PC-3 (cell line): ENCODE measurements around the gene ME1. TPM values are rescaled to one million over a fixed set of nuclear protein-coding genes. Genes with fewer than 3 reads are reported as not detected.

ENCODE experiments used
- ATAC-seq: fragments of 200-7000 bp; cut with Tn5 transposase; 2 replicates; pipeline ENCODE4 v1.9.1; 2020; ENCODE audit warnings: mild to moderate bottlenecking, moderate library complexity
- BruUV-seq: library from RNA; stranded (reverse); fragments of 400-500 nt; replicated peaks from 2 replicates; lab custom pipeline; 2021; lab: Mats Ljungman, UMichigan
- CTCF ChIA-PET: fragments of 300-600 bp; sonication (Branson Sonifier 250); formaldehyde crosslinking; loops from one replicate; lab custom pipeline; 2022; ENCODE audit warnings: antibody characterized with exemption; lab: Charles Lee
- POLR2A ChIA-PET: fragments of 300-600 bp; sonication (Branson Sonifier 250); formaldehyde crosslinking; loops from one replicate; lab custom pipeline; 2022; ENCODE audit warnings: antibody characterized with exemption; ENCODE audit not compliant: unreplicated experiment; lab: Charles Lee
- DNase-seq: peaks from one replicate; pipeline ENCODE4 v3.0.0-alpha.2; 2015
- H2AFZ ChIP-seq: fragments of 300-600 bp; sonication (generic); 2 replicates; pipeline ENCODE4 v1.6.0; 2016; ENCODE audit warnings: antibody characterized with exemption, low read length
- H3F3A ChIP-seq: fragments of 300-600 bp; sonication (generic); one replicate; pipeline ENCODE4 v1.6.0; 2017; ENCODE audit warnings: antibody characterized with exemption, low read length, control low read depth, mild to moderate bottlenecking; ENCODE audit not compliant: unreplicated experiment
- H3K27ac ChIP-seq: fragments of 300-600 bp; sonication (generic); 2 replicates; pipeline ENCODE4 v1.5.1; 2016; ENCODE audit warnings: mild to moderate bottlenecking, low read length
- H3K27me3 ChIP-seq: fragments of 300-600 bp; sonication (generic); 2 replicates; pipeline ENCODE4 v1.6.1; 2016; ENCODE audit warnings: low read length, mixed read lengths
- H3K36me3 ChIP-seq: fragments of 300-600 bp; sonication (generic); 2 replicates; pipeline ENCODE4 v1.6.1; 2016; ENCODE audit warnings: low read depth, mixed run types, low read length, mixed read lengths
- H3K4me1 ChIP-seq: fragments of 300-600 bp; sonication (generic); 2 replicates; pipeline ENCODE4 v1.5.1; 2016; ENCODE audit warnings: low read length; ENCODE audit not compliant: insufficient read depth
- H3K4me2 ChIP-seq: fragments of 300-600 bp; sonication (generic); 2 replicates; pipeline ENCODE4 v1.6.0; 2016; ENCODE audit warnings: low read length
- H3K4me3 ChIP-seq: fragments of 300-600 bp; sonication (generic); 2 replicates; pipeline ENCODE4 v1.5.1; 2016; ENCODE audit warnings: mild to moderate bottlenecking, low read length, mixed read lengths
- H3K79me2 ChIP-seq: fragments of 300-600 bp; sonication (generic); 2 replicates; pipeline ENCODE4 v1.6.1; 2017; ENCODE audit warnings: low read length, mixed read lengths
- H3K9ac ChIP-seq: fragments of 300-600 bp; sonication (generic); 2 replicates; pipeline ENCODE4 v1.6.0; 2016; ENCODE audit warnings: mild to moderate bottlenecking, low read length
- H3K9me2 ChIP-seq: fragments of 300-600 bp; sonication (generic); replicated peaks from 2 replicates; pipeline ENCODE4 v1.6.1; 2016; ENCODE audit warnings: mixed run types, low read length, mixed read lengths
- H3K9me3 ChIP-seq: fragments of 300-600 bp; sonication (generic); 2 replicates; pipeline ENCODE4 v1.6.1; 2016; ENCODE audit warnings: low read length, mixed read lengths
- H4K20me1 ChIP-seq: fragments of 300-600 bp; sonication (generic); 2 replicates; pipeline ENCODE4 v1.6.1; 2016; ENCODE audit warnings: low read length, mixed read lengths
- EZH2 ChIP-seq: fragments of 300-600 bp; sonication (generic); IDR thresholded peaks from one replicate; pipeline ENCODE4 v1.6.1; 2017; ENCODE audit warnings: antibody characterized with exemption, mild to moderate bottlenecking, low read length; ENCODE audit not compliant: unreplicated experiment
- EZH2phosphoT487 ChIP-seq: fragments of 300-600 bp; sonication (generic); IDR thresholded peaks from 2 replicates; pipeline ENCODE4 v1.6.1; 2018; ENCODE audit warnings: mild to moderate bottlenecking, antibody characterized with exemption, low read length, borderline replicate concordance
- intact Hi-C: fragments of 100-400 bp; cut with micrococcal nuclease; formaldehyde crosslinking; loops from 2 replicates; pipeline ENCODE4 v1.9.0; 2023
- total RNA-seq: library from RNA; depleted of rRNA; stranded (reverse); fragments of >200 nt; gene quantifications from 2 replicates; pipeline ENCODE4 v1.2.3, GENCODE V29; 2014
- TF ChIP-seq, protein P1 (sequence below): fragments of 300-600 bp; sonication (generic); conservative IDR thresholded peaks from 2 replicates; pipeline ENCODE4 v1.5.1; 2017; ENCODE audit warnings: antibody characterized with exemption, low read depth, mild to moderate bottlenecking, low read length

The ME1 gene
- total RNA-seq, 1 experiment from 2014 or later, result 22.3 TPM

DNA sequence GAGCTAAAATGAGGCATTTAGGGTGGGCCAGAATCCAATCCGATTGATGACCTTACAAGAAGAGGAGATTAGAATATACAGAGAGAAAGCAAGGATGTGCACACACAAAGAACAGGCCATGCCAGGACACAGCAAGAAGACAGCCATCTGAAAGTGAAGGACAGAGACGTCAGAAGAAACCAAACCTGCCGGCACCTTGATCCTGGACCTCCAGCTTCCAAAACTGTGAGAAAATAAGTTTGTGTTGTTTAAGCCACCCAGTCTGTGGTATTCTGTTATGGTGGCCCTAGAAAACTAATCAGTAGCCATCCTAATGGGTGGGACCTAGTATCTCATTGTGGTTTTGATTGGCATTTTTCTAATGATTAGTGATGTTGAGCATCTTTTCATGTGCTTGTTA lies 39.7 kb upstream of the ME1 start:
- no peak overlapping the region for H3K9ac ChIP-seq
- no peaks in the 10 kb centered on the region for H4K20me1 ChIP-seq
- no TSS peak for BruUV-seq
- ATAC-seq, result no peak
- ChIA-PET POLR2A (no interaction called here), CTCF (no interaction called here)
- no peak for DNase-seq
- no peaks in the 10 kb centered on the region for H3K9me3 ChIP-seq
- intact Hi-C loops, result no loop called here
- H3K4me2 ChIP-seq, result no peak overlapping the region
- H3K79me2 ChIP-seq, result no peaks in the 10 kb centered on the region
- no peak overlapping the region for H3K4me3 ChIP-seq
- H3K27me3 ChIP-seq, result no peaks in the 10 kb centered on the region
- H3K9me2 ChIP-seq, result no peaks in the 10 kb centered on the region
- H2AFZ ChIP-seq, result no peak overlapping the region
- TF ChIP-seq EZH2phosphoT487 (no peak), EZH2 (no peak)
- TF ChIP-seq, protein P1, sequence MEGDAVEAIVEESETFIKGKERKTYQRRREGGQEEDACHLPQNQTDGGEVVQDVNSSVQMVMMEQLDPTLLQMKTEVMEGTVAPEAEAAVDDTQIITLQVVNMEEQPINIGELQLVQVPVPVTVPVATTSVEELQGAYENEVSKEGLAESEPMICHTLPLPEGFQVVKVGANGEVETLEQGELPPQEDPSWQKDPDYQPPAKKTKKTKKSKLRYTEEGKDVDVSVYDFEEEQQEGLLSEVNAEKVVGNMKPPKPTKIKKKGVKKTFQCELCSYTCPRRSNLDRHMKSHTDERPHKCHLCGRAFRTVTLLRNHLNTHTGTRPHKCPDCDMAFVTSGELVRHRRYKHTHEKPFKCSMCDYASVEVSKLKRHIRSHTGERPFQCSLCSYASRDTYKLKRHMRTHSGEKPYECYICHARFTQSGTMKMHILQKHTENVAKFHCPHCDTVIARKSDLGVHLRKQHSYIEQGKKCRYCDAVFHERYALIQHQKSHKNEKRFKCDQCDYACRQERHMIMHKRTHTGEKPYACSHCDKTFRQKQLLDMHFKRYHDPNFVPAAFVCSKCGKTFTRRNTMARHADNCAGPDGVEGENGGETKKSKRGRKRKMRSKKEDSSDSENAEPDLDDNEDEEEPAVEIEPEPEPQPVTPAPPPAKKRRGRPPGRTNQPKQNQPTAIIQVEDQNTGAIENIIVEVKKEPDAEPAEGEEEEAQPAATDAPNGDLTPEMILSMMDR, result no peak
- peaks cover 3% of the 10 kb centered on the region for H3K4me1 ChIP-seq
- no peaks in the 10 kb centered on the region for H3K36me3 ChIP-seq
- no peak overlapping the region for H3K27ac ChIP-seq
- no peaks in the 10 kb centered on the region for H3F3A ChIP-seq

DNA sequence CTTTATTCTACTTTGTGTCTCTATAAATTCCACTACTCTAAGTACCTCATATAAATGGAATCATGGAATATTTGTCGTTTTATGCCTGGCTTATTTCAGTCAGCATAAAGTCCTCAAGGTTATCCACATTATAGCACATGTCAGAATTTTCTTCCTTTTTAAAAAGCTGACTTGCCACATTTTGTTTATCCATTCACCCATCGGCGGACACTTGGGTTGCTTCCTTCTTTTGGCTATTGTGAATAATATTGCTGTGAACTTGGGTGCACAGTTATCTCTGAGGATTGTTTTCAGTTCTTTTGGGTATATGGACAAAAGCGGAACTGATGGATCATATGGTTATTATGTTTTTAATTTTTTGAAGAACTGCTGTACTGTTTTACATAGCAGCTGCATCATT lies 39.1 kb upstream of the ME1 start:
- CTCF ChIA-PET, result no interaction called here
- intact Hi-C loops, result no loop called here

DNA sequence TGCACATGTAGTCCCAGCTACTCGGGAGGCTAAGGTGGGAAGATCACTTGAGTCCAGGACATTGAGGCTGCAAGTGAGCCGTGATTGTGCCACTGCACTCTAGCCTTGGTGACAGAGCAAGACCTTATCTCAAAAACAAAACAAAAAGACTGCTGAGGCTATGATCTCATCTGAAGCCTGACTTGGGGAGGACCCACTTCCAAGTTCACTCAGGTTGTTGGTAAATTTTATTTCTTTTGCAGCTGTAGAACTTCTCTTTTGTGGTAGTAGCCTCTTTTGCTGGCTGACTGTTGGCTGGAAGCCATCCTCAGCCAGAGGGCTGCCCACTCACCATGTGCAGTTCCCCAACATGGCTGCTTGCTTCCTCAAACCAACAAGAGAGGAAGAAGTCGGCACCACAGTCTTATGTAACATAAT lies 36.8 kb upstream of the ME1 start:
- no TSS peak for BruUV-seq
- H3K9ac ChIP-seq, result no peak overlapping the region
- no peak overlapping the region for H2AFZ ChIP-seq

More for the DNA sequence above, 39.1 kb upstream of the ME1 start:
- H3K9ac ChIP-seq, result no peak overlapping the region
- POLR2A ChIA-PET, result no interaction called here
- no peaks in the 10 kb centered on the region for H3K9me2 ChIP-seq
- no peaks in the 10 kb centered on the region for H3K9me3 ChIP-seq
- H3K27me3 ChIP-seq, result no peaks in the 10 kb centered on the region
- TF ChIP-seq, protein P1, result no peak
- TF ChIP-seq EZH2 (no peak), EZH2phosphoT487 (no peak)
- H3K4me2 ChIP-seq, result no peak overlapping the region
- BruUV-seq, result no TSS peak
- ATAC-seq, result no peak
- H3K4me1 ChIP-seq, result peaks cover 9% of the 10 kb centered on the region
- no peak overlapping the region for H3K4me3 ChIP-seq
- no peaks in the 10 kb centered on the region for H3K79me2 ChIP-seq
- H3F3A ChIP-seq, result no peaks in the 10 kb centered on the region
- H2AFZ ChIP-seq, result no peak overlapping the region
- no peak for DNase-seq
- H3K27ac ChIP-seq, result no peak overlapping the region
- H3K36me3 ChIP-seq, result no peaks in the 10 kb centered on the region
- no peaks in the 10 kb centered on the region for H4K20me1 ChIP-seq

More for the DNA sequence above, 36.8 kb upstream of the ME1 start:
- H4K20me1 ChIP-seq, result no peaks in the 10 kb centered on the region
- no peaks in the 10 kb centered on the region for H3K79me2 ChIP-seq
- H3K4me1 ChIP-seq, result peaks cover 25% of the 10 kb centered on the region
- no peaks in the 10 kb centered on the region for H3K36me3 ChIP-seq
- H3K9me3 ChIP-seq, result no peaks in the 10 kb centered on the region
- peaks cover 6% of the 10 kb centered on the region for H3F3A ChIP-seq
- no peak overlapping the region for H3K4me2 ChIP-seq
- no peaks in the 10 kb centered on the region for H3K27me3 ChIP-seq
- ChIA-PET CTCF (no interaction called here), POLR2A (no interaction called here)
- ATAC-seq, result no peak
- no peak overlapping the region for H3K4me3 ChIP-seq
- no peak overlapping the region for H3K27ac ChIP-seq
- no peaks in the 10 kb centered on the region for H3K9me2 ChIP-seq
- no peak for TF ChIP-seq EZH2
- no peak for TF ChIP-seq EZH2phosphoT487
- TF ChIP-seq, protein P1, result no peak
- no peak for DNase-seq
- intact Hi-C loops, result no loop called here
